IMR-90 (cell line): ENCODE measurements around the gene TCP1. TPM values are rescaled to one million over a fixed set of nuclear protein-coding genes. Genes with fewer than 3 reads are reported as not detected.

Experiments
- ATAC-seq: fragments of 200-7000 bp; cut with Tn5 transposase; 2 replicates; pipeline ENCODE4 v1.9.1; 2020; ENCODE audit warnings: low read depth, mild to moderate bottlenecking, moderate library complexity
- BruUV-seq: library from RNA; stranded (reverse); fragments of 400-500 nt; replicated peaks from 2 replicates; lab custom pipeline; 2021; lab: Mats Ljungman, UMichigan
- CTCF ChIA-PET: fragments of 300-600 bp; formaldehyde crosslinking; extraction: SDS; loops from one replicate; lab custom pipeline; 2021; ENCODE audit warnings: antibody characterized with exemption; lab: Yijun Ruan, JAX
- POLR2A ChIA-PET: fragments of 300-600 bp; sonication (Branson Sonifier 250); formaldehyde crosslinking; loops from one replicate; lab custom pipeline; 2022; ENCODE audit warnings: antibody characterized with exemption; ENCODE audit not compliant: unreplicated experiment; lab: Charles Lee
- DNase-seq: peaks from one replicate; pipeline ENCODE4 v3.0.0; 2013
- H2AFZ ChIP-seq: replicated peaks from 2 replicates; pipeline ENCODE3; 2013; ENCODE audit warnings: low read length, mild to moderate bottlenecking; ENCODE audit not compliant: poor library complexity
- H2AK5ac ChIP-seq: 2 replicates; pipeline ENCODE4 v1.6.1; 2013; ENCODE audit warnings: low read depth, low read length, inconsistent platforms
- H2AK9ac ChIP-seq: replicated peaks from 2 replicates; pipeline ENCODE3; 2013; ENCODE audit warnings: mild to moderate bottlenecking, low read depth, low read length, moderate library complexity; ENCODE audit not compliant: poor library complexity
- H2BK120ac ChIP-seq: 2 replicates; pipeline ENCODE4 v1.6.1; 2013; ENCODE audit warnings: low read depth, low read length, inconsistent platforms
- H2BK15ac ChIP-seq: 3 replicates; pipeline ENCODE4 v1.6.1; 2013; ENCODE audit warnings: low read depth, low read length, inconsistent platforms
- H2BK20ac ChIP-seq: 2 replicates; pipeline ENCODE4 v1.6.1; 2013; ENCODE audit warnings: low read depth, mild to moderate bottlenecking, inconsistent platforms, low read length, moderate library complexity
- H2BK5ac ChIP-seq: 2 replicates; pipeline ENCODE4 v1.6.1; 2013; ENCODE audit warnings: mild to moderate bottlenecking, low read depth, low read length, inconsistent platforms; ENCODE audit not compliant: poor library complexity, severe bottlenecking
- H3K14ac ChIP-seq: replicated peaks from 2 replicates; pipeline ENCODE4 v1.6.1; 2013; ENCODE audit warnings: low read depth, low read length, inconsistent platforms
- H3K18ac ChIP-seq: 2 replicates; pipeline ENCODE4 v1.6.1; 2013; ENCODE audit warnings: low read depth, low read length, control low read depth
- H3K23ac ChIP-seq: 2 replicates; pipeline ENCODE4 v1.6.1; 2013; ENCODE audit warnings: low read depth, low read length, inconsistent platforms
- H3K27ac ChIP-seq: 2 replicates; pipeline ENCODE4 v1.5.1; 2013; ENCODE audit warnings: mild to moderate bottlenecking, control low read depth, low read length; ENCODE audit not compliant: insufficient read depth
- H3K27me3 ChIP-seq: 2 replicates; pipeline ENCODE4 v1.6.1; 2013; ENCODE audit warnings: low read length; ENCODE audit not compliant: control insufficient read depth, insufficient read depth
- H3K36me3 ChIP-seq: 2 replicates; pipeline ENCODE4 v1.6.1; 2013; ENCODE audit warnings: low read length, mixed read lengths; ENCODE audit not compliant: control insufficient read depth, insufficient read depth
- H3K4ac ChIP-seq: 2 replicates; pipeline ENCODE4 v1.6.1; 2013; ENCODE audit warnings: low read depth, low read length, inconsistent platforms
- H3K4me1 ChIP-seq: 2 replicates; pipeline ENCODE4 v1.6.1; 2013; ENCODE audit warnings: low read length, mixed read lengths; ENCODE audit not compliant: control insufficient read depth, insufficient read depth
- H3K4me2 ChIP-seq: 2 replicates; pipeline ENCODE4 v1.6.1; 2013; ENCODE audit warnings: low read depth, mild to moderate bottlenecking, control low read depth, low read length, moderate library complexity
- H3K4me3 ChIP-seq: 2 replicates; pipeline ENCODE4 v1.5.1; 2013; ENCODE audit warnings: low read depth, mild to moderate bottlenecking, control low read depth, low read length, moderate library complexity; ENCODE audit not compliant: insufficient read depth
- H3K56ac ChIP-seq: 2 replicates; pipeline ENCODE4 v1.6.1; 2013; ENCODE audit warnings: low read length, inconsistent platforms; ENCODE audit not compliant: insufficient read depth; ENCODE audit errors: extremely low read depth
- H3K79me1 ChIP-seq, 2 experiments: 2 replicates each; pipeline ENCODE4 v1.6.1; 2013; ENCODE audit warnings: low read length in 2 of 2, inconsistent platforms in 1 of 2, low read depth in 1 of 2
- H3K9ac ChIP-seq: 2 replicates; pipeline ENCODE4 v1.6.1; 2013; ENCODE audit warnings: low read depth, low read length, control low read depth
- H3K9me1 ChIP-seq: 2 replicates; pipeline ENCODE4 v1.6.1; 2013; ENCODE audit warnings: low read length, inconsistent platforms; ENCODE audit not compliant: insufficient read depth
- H3K9me3 ChIP-seq: 2 replicates; pipeline ENCODE4 v1.6.1; 2013; ENCODE audit warnings: low read length; ENCODE audit not compliant: control insufficient read depth, insufficient read depth
- H4K20me1 ChIP-seq: 2 replicates; pipeline ENCODE4 v1.6.1; 2013; ENCODE audit warnings: low read length, inconsistent platforms; ENCODE audit not compliant: insufficient read depth
- H4K5ac ChIP-seq: 2 replicates; pipeline ENCODE4 v1.6.1; 2013; ENCODE audit warnings: mild to moderate bottlenecking, low read depth, low read length, control low read depth
- H4K8ac ChIP-seq, 2 experiments: 2 replicates each; pipeline ENCODE4 v1.6.1; 2013; ENCODE audit warnings: low read depth in 2 of 2, low read length in 2 of 2, control low read depth in 1 of 2, inconsistent platforms in 1 of 2
- H4K91ac ChIP-seq: 2 replicates; pipeline ENCODE4 v1.6.1; 2013; ENCODE audit warnings: low read depth, low read length, inconsistent platforms; ENCODE audit not compliant: insufficient read depth
- BHLHE40 ChIP-seq: fragments of 150-350 bp; IDR thresholded peaks from 2 replicates; pipeline ENCODE4 v1.6.1; 2016; ENCODE audit warnings: mild to moderate bottlenecking, low read depth, low read length
- CEBPB ChIP-seq: IDR thresholded peaks from 2 replicates; pipeline ENCODE4 v1.6.1; 2012; ENCODE audit warnings: low read depth, low read length, improper control_type of control experiment
- CHD1 ChIP-seq: IDR thresholded peaks from 2 replicates; pipeline ENCODE4 v1.6.1; 2012; ENCODE audit warnings: low read depth, low read length, improper control_type of control experiment
- FOS ChIP-seq: fragments of 150-350 bp; IDR thresholded peaks from 2 replicates; pipeline ENCODE4 v1.6.1; 2016; ENCODE audit warnings: low read depth, low read length
- MAFK ChIP-seq: IDR thresholded peaks from 2 replicates; pipeline ENCODE4 v1.6.1; 2012; ENCODE audit warnings: low read depth, low read length, improper control_type of control experiment
- MAZ ChIP-seq: IDR thresholded peaks from 2 replicates; pipeline ENCODE4 v1.6.1; 2012; ENCODE audit warnings: low read depth, mild to moderate bottlenecking, low read length, improper control_type of control experiment, moderate library complexity, borderline replicate concordance
- MXI1 ChIP-seq: IDR thresholded peaks from 2 replicates; pipeline ENCODE4 v1.6.1; 2012; ENCODE audit warnings: low read depth, mild to moderate bottlenecking, low read length, moderate library complexity, borderline replicate concordance
- NFE2L2 ChIP-seq: fragments of 150-350 bp; IDR thresholded peaks from 2 replicates; pipeline ENCODE4 v1.6.1; 2016; ENCODE audit warnings: low read depth, mild to moderate bottlenecking, low read length
- POLR2A ChIP-seq: IDR thresholded peaks from 2 replicates; pipeline ENCODE4 v1.6.1; 2012; ENCODE audit warnings: mild to moderate bottlenecking, low read depth, low read length
- RAD21 ChIP-seq: IDR thresholded peaks from 2 replicates; pipeline ENCODE4 v1.6.1; 2012; ENCODE audit warnings: low read length, improper control_type of control experiment
- RCOR1 ChIP-seq: IDR thresholded peaks from 2 replicates; pipeline ENCODE4 v1.6.1; 2012; ENCODE audit warnings: mild to moderate bottlenecking, low read length, improper control_type of control experiment; ENCODE audit not compliant: insufficient replicate concordance
- RFX5 ChIP-seq: IDR thresholded peaks from 2 replicates; pipeline ENCODE4 v1.8.0; 2012; ENCODE audit warnings: low read depth, mild to moderate bottlenecking, low read length, moderate library complexity
- SMC3 ChIP-seq: fragments of 150-350 bp; IDR thresholded peaks from 2 replicates; pipeline ENCODE4 v1.6.1; 2016; ENCODE audit warnings: low read depth, mild to moderate bottlenecking, antibody characterized with exemption, low read length, moderate library complexity
- WGBS, 2 experiments: methylation state at CpG; one replicate each; pipeline versions ENCODE4 v1.1.5 to v1.1.7; 2013; ENCODE audit warnings: missing lambda C conversion rate in 2 of 2; ENCODE audit not compliant: insufficient read length in 1 of 2; ENCODE audit errors: extremely low coverage in 2 of 2; 5-methylcytosine and 5-hydroxymethylcytosine counted together
- dilution Hi-C: fragments of 300-500 bp; cut with HindIII; formaldehyde crosslinking; loops from one replicate; pipeline ENCODE4 v1.14.3; 2018; ENCODE audit warnings: low sequenced_read_pairs; ENCODE audit not compliant: unreplicated experiment
- in situ Hi-C: fragments of 300-500 bp; cut with MboI; formaldehyde crosslinking; loops from 3 replicates; pipeline ENCODE4 v1.14.3; 2019; ENCODE audit warnings: low sequenced_read_pairs, inconsistent platforms, mixed read lengths
- intact Hi-C: fragments of 100-400 bp; cut with micrococcal nuclease; formaldehyde crosslinking; loops from 2 replicates; pipeline ENCODE4 v1.10.0; 2022
- polyA plus RNA-seq, 3 experiments: library from polyadenylated mRNA; depleted of rRNA; stranded (reverse); fragments of >200 nt; gene quantifications; 2 replicates each; pipeline ENCODE4 v1.2.3, GENCODE V29; 2012; ENCODE audit warnings: low replicate concordance in 1 of 3
- total RNA-seq: library from RNA; depleted of rRNA; stranded (reverse); fragments of >200 nt; gene quantifications from 2 replicates; pipeline ENCODE4 v1.2.3, GENCODE V29; 2012
- TF ChIP-seq, protein P1 (sequence below): conservative IDR thresholded peaks from 2 replicates; pipeline ENCODE4 v1.5.1; 2012; ENCODE audit warnings: mild to moderate bottlenecking, low read depth, low read length, improper control_type of control experiment
- TF ChIP-seq, protein P2 (sequence below): fragments of 150-350 bp; IDR thresholded peaks from 2 replicates; pipeline ENCODE4 v1.6.1; 2017; ENCODE audit warnings: mild to moderate bottlenecking, antibody characterized with exemption, low read length, low read depth
- TF ChIP-seq, protein P3 (sequence below): fragments of 150-350 bp; IDR thresholded peaks from 2 replicates; pipeline ENCODE4 v1.6.1; 2016; ENCODE audit warnings: low read depth, mild to moderate bottlenecking, low read length, moderate library complexity, borderline replicate concordance

Gene TCP1
- total and polyA plus RNA-seq, 2 of the 4 experiments (the other 2 are of a cell fraction): 119 to 576 TPM

DNA sequence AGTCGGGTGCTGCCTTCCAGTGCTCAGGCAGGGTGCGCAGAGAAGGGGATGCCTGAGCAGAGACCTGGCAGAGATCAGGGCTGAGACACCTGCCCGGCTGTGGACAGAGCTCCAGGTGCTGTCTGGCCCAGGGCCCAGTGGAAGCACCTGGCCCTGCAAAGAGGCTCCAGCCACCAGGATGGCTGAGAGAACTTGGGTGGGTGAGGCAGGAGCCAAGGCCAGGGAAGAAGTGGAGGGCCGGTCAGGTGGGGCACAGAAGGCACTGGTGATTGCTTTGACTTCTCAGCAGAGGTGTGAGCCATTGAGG is 41.9 kb upstream of the TCP1 start:
- Histone ChIP-seq H2BK5ac (no peak overlapping the region), H3K9me3 (no peaks in the 10 kb centered on the region), H4K20me1 (no peaks in the 10 kb centered on the region), H3K14ac (no peak overlapping the region), H3K18ac (no peak overlapping the region), H3K36me3 (no peaks in the 10 kb centered on the region), H4K5ac (no peak overlapping the region), H4K91ac (no peak overlapping the region), H3K9ac (no peak overlapping the region), H2AK9ac (no peak overlapping the region), H2BK20ac (no peak overlapping the region), H3K23ac (no peak overlapping the region), H2BK15ac (no peak overlapping the region), H3K79me1 (no peaks in the 10 kb centered on the region), H2AFZ (no peak overlapping the region), H3K4me3 (no peak overlapping the region), H3K56ac (no peak overlapping the region), H2BK120ac (no peak overlapping the region), H3K27ac (no peak overlapping the region), H3K4me1 (peaks cover 4% of the 10 kb centered on the region; the same call in 1 of the 2 replicates), H4K8ac (no peak overlapping the region), H3K27me3 (no peaks in the 10 kb centered on the region), H3K9me1 (peaks cover 3% of the 10 kb centered on the region; the same call in 1 of the 2 replicates), H3K4ac (no peak overlapping the region), H3K4me2 (no peak overlapping the region), H2AK5ac (no peak overlapping the region)
- 86% methylated on average over 4 of the region's 4 CpGs; no CpG with 5 or more reads in 1 of the 2 experiments for WGBS, 2 experiments
- no peak for ATAC-seq
- intact Hi-C loops: no loop called here
- ChIA-PET CTCF (no interaction called here), POLR2A (no interaction called here)
- TF ChIP-seq MXI1 (no peak), FOS (no peak), MAFK (no peak), CEBPB (no peak), RCOR1 (no peak), POLR2A (no peak), RFX5 (no peak), NFE2L2 (no peak), BHLHE40 (no peak), RAD21 (no peak), CHD1 (no peak), SMC3 (no peak), MAZ (no peak)
- TF ChIP-seq, protein P1, sequence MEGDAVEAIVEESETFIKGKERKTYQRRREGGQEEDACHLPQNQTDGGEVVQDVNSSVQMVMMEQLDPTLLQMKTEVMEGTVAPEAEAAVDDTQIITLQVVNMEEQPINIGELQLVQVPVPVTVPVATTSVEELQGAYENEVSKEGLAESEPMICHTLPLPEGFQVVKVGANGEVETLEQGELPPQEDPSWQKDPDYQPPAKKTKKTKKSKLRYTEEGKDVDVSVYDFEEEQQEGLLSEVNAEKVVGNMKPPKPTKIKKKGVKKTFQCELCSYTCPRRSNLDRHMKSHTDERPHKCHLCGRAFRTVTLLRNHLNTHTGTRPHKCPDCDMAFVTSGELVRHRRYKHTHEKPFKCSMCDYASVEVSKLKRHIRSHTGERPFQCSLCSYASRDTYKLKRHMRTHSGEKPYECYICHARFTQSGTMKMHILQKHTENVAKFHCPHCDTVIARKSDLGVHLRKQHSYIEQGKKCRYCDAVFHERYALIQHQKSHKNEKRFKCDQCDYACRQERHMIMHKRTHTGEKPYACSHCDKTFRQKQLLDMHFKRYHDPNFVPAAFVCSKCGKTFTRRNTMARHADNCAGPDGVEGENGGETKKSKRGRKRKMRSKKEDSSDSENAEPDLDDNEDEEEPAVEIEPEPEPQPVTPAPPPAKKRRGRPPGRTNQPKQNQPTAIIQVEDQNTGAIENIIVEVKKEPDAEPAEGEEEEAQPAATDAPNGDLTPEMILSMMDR: no peak
- TF ChIP-seq, protein P2, sequence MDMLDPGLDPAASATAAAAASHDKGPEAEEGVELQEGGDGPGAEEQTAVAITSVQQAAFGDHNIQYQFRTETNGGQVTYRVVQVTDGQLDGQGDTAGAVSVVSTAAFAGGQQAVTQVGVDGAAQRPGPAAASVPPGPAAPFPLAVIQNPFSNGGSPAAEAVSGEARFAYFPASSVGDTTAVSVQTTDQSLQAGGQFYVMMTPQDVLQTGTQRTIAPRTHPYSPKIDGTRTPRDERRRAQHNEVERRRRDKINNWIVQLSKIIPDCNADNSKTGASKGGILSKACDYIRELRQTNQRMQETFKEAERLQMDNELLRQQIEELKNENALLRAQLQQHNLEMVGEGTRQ: no peak
- TF ChIP-seq, protein P3, sequence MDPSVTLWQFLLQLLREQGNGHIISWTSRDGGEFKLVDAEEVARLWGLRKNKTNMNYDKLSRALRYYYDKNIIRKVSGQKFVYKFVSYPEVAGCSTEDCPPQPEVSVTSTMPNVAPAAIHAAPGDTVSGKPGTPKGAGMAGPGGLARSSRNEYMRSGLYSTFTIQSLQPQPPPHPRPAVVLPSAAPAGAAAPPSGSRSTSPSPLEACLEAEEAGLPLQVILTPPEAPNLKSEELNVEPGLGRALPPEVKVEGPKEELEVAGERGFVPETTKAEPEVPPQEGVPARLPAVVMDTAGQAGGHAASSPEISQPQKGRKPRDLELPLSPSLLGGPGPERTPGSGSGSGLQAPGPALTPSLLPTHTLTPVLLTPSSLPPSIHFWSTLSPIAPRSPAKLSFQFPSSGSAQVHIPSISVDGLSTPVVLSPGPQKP: no peak
- BruUV-seq: no TSS peak
- dilution Hi-C loops: no loop called here
- DNase-seq: no peak
- in situ Hi-C loops: no loop called here
